Bone marrow (tissue), 2 donors: ENCODE results near the gene ERG.

Experiments used
- DNase-seq, 2 donors: peaks; one replicate each; lab custom pipeline; 2025; lab: John Stamatoyannopoulos, UW

The ERG gene

GRCh38 chr21:38389896-38390295 lies 108.4 kb downstream of the ERG start:
- DNase-seq, result no peak

- no peak for DNase-seq
These were observed 109.0 kb downstream of the ERG start for GRCh38 chr21:38389354-38389676.

- no peak for DNase-seq
These were observed 109.5 kb downstream of the ERG start for GRCh38 chr21:38388647-38389353.

GRCh38 chr21:38388203-38388602 lies 110.1 kb downstream of the ERG start:
- no peak for DNase-seq

GRCh38 chr21:38386967-38387366 lies 111.3 kb downstream of the ERG start:
- peak in 1 of 2 donors; percentile 79 for DNase-seq

GRCh38 chr21:38385427-38386175 lies 112.7 kb downstream of the ERG start:
- no peak for DNase-seq

GRCh38 chr21:38384675-38385426 lies 113.4 kb downstream of the ERG start:
- DNase-seq, result peak in 1 of 2 donors; percentile 59

GRCh38 chr21:38384238-38384560 lies 114.1 kb downstream of the ERG start:
- no peak for DNase-seq

GRCh38 chr21:38383411-38384237 lies 114.7 kb downstream of the ERG start:
- no peak for DNase-seq

GRCh38 chr21:38380481-38381137 lies 117.7 kb downstream of the ERG start:
- DNase-seq, result peak in 1 of 2 donors; percentile 13

- DNase-seq, result peak in 1 of 2 donors; percentile 10
These were observed 119.1 kb downstream of the ERG start for GRCh38 chr21:38379147-38379546.

GRCh38 chr21:38377165-38378088 lies 120.8 kb downstream of the ERG start:
- no peak for DNase-seq

GRCh38 chr21:38376693-38377092 lies 121.6 kb downstream of the ERG start:
- peak in 1 of 2 donors; percentile 19 for DNase-seq

- peak in 1 of 2 donors; percentile 12 for DNase-seq
These were observed 122.0 kb downstream of the ERG start for GRCh38 chr21:38376235-38376634.

- DNase-seq, result no peak
These were observed 130.6 kb downstream of the ERG start for GRCh38 chr21:38367646-38368045.

GRCh38 chr21:38365521-38365920 lies 132.8 kb downstream of the ERG start:
- no peak for DNase-seq

GRCh38 chr21:38363693-38364092 lies 134.6 kb downstream of the ERG start:
- DNase-seq, result no peak

- DNase-seq, result no peak
These were observed 137.0 kb downstream of the ERG start for GRCh38 chr21:38361324-38361723.

- DNase-seq, result no peak
These were observed 138.4 kb downstream of the ERG start for GRCh38 chr21:38359835-38360234.

- DNase-seq, result no peak
These were observed 139.2 kb downstream of the ERG start for GRCh38 chr21:38359090-38359489.
